HEK293T (cell line): ENCODE data around the gene KCNJ1.

Experiments
- ARNT ChIP-seq: fragments of 450-650 bp; IDR thresholded peaks from 2 replicates; pipeline ENCODE4 v1.6.1; 2017; ENCODE audit warnings: mild to moderate bottlenecking
- BHLHE40 ChIP-seq: fragments of 450-650 bp; IDR thresholded peaks from 2 replicates; pipeline ENCODE4 v1.6.1; 2016; ENCODE audit warnings: mild to moderate bottlenecking, moderate library complexity, borderline replicate concordance
- CTBP1 ChIP-seq: fragments of 450-650 bp; IDR thresholded peaks from 2 replicates; pipeline ENCODE4 v1.6.1; 2016; ENCODE audit warnings: borderline replicate concordance
- FOXA1 ChIP-seq: fragments of 450-650 bp; IDR thresholded peaks from 2 replicates; pipeline ENCODE4 v1.6.1; 2016; ENCODE audit warnings: mild to moderate bottlenecking
- FOXM1 ChIP-seq: fragments of 450-650 bp; IDR thresholded peaks from 2 replicates; pipeline ENCODE4 v1.6.1; 2017; ENCODE audit warnings: mild to moderate bottlenecking, borderline replicate concordance
- SP1 ChIP-seq: fragments of 450-650 bp; IDR thresholded peaks from 2 replicates; pipeline ENCODE4 v1.6.1; 2017
- SUZ12 ChIP-seq: fragments of 450-650 bp; IDR thresholded peaks from 2 replicates; pipeline ENCODE4 v1.6.1; 2016; ENCODE audit warnings: mild to moderate bottlenecking
- TARDBP ChIP-seq: fragments of 450-650 bp; IDR thresholded peaks from 2 replicates; pipeline ENCODE4 v1.6.1; 2016

- TF ChIP-seq ARNT, result no peak
- TF ChIP-seq FOXM1, result no peak
- no peak for TF ChIP-seq SP1
- no peak for TF ChIP-seq CTBP1
- TF ChIP-seq SUZ12, result no peak
- no peak for TF ChIP-seq FOXA1
- TF ChIP-seq BHLHE40, result no peak
- TF ChIP-seq TARDBP, result no peak
Measured at GRCh38 chr11:128840137-128840536, 27.0 kb downstream of the KCNJ1 start.
